ENCODE results near the gene RMDN2. TPM values are rescaled to one million over a fixed set of nuclear protein-coding genes. Genes with fewer than 3 reads are reported as not detected.

The RMDN2 gene
- total and polyA plus RNA-seq, 10 of the 15 experiments (the other 5 are each of a cell fraction or from before 2014, with no cell fraction given): 2.6 to 12.4 (median 9.2) TPM

DNA sequence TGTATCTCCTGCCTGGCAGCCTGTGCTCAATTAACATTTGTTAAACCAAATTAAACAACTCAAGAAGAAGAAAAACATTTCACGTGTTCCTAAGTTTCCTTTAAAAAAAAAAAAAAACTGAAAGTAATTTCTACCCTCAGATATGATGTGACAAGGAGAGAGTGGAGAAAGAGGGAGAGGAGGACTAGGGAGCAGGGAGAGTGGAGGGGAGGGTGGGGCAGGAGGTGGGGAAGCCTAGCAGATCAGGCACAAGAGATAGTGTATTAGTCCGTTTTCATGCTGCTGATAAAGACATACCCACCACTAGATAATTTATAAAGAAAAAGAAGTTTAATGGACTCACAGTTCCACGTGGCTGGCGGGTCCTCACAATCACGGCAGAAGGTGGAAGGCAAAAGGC, 104.4 kb downstream of the RMDN2 start:
- no peak for DNase-seq (ENCODE audit: low read depth, low spot score)
- Histone ChIP-seq H3K36me3 (ENCODE audit: control insufficient read depth in 2 of 2, insufficient read depth in 2 of 2, low read length in 1 of 2) (no peaks in the 10 kb centered on the region), H3K79me2 (ENCODE audit: control insufficient read depth, insufficient read depth, low read length) (no peaks in the 10 kb centered on the region), H3K4me2 (ENCODE audit: control insufficient read depth, insufficient read depth) (no peak overlapping the region), H3K9me3 (replicated peaks; ENCODE audit: control insufficient read depth, insufficient read depth, low read length) (no peaks in the 10 kb centered on the region; the same call in 2 of the 3 replicates), H3K27me3 (replicated peaks in 1 of 2; ENCODE audit: control insufficient read depth in 2 of 2, insufficient read depth in 2 of 2, low read length in 1 of 2) (no peaks in the 10 kb centered on the region), H3K9ac (ENCODE audit: control insufficient read depth, insufficient read depth, low read length) (no peak overlapping the region), H3K4me1 (ENCODE audit: control insufficient read depth, insufficient read depth, low read length) (no peaks in the 10 kb centered on the region), H2AFZ (ENCODE audit: control insufficient read depth, low read depth, low read length) (no peak overlapping the region), H3K27ac (ENCODE audit: control insufficient read depth, insufficient read depth) (no peak overlapping the region), H3K4me3 (no peak overlapping the region), H4K20me1 (ENCODE audit: control insufficient read depth, insufficient read depth) (no peaks in the 10 kb centered on the region)
- 72% methylated on average over 5 of the region's 5 CpGs for WGBS (ENCODE audit: insufficient coverage, insufficient replicate concordance, low lambda C conversion rate, missing lambda C conversion rate)
- no TSS peak for BruUV-seq (replicated peaks)
- ChIA-PET RAD21 (ENCODE audit: unreplicated experiment) (no interaction called here), SMC1A (ENCODE audit: uncharacterized antibody, unreplicated experiment) (no interaction called here), CTCF (no interaction called here), POLR2A (no interaction called here)
- intact Hi-C loops (cut with micrococcal nuclease; ENCODE audit: unreplicated experiment) (no loop called here), in situ Hi-C loops (cut with MboI) (no loop called here)
- FAIRE-seq: no peak
- ATAC-seq: no peak
- TF ChIP-seq NBN (IDR thresholded peaks at IDR 0.05) (no peak), SIN3A (IDR thresholded peaks at IDR 0.05; ENCODE audit: low read depth, low read length) (no peak), CBX5 (IDR thresholded peaks at IDR 0.05; ENCODE audit: low read depth) (no peak), SMC3 (IDR thresholded peaks at IDR 0.05; ENCODE audit: borderline replicate concordance, low read length) (no peak), SMAD1 (IDR thresholded peaks at IDR 0.05; ENCODE audit: low read depth, partially characterized antibody) (no peak), STAT1 (conservative IDR thresholded peaks at IDR 0.05) (no peak), RUNX3 (IDR thresholded peaks at IDR 0.05; ENCODE audit: low read length) (no peak), CEBPB (IDR thresholded peaks at IDR 0.05; ENCODE audit: borderline replicate concordance in 1 of 2, low read depth in 2 of 2, low read length in 2 of 2) (no peak), SREBF2 (IDR thresholded peaks at IDR 0.05; ENCODE audit: low read length) (no peak), HDAC6 (IDR thresholded peaks at IDR 0.05; ENCODE audit: unreplicated experiment) (no peak), NR2C2 (IDR thresholded peaks at IDR 0.05; ENCODE audit: borderline replicate concordance, control insufficient read depth, insufficient read length, low read depth) (no peak), ZNF217 (IDR thresholded peaks at IDR 0.05) (no peak)
- TF ChIP-seq, protein P1, sequence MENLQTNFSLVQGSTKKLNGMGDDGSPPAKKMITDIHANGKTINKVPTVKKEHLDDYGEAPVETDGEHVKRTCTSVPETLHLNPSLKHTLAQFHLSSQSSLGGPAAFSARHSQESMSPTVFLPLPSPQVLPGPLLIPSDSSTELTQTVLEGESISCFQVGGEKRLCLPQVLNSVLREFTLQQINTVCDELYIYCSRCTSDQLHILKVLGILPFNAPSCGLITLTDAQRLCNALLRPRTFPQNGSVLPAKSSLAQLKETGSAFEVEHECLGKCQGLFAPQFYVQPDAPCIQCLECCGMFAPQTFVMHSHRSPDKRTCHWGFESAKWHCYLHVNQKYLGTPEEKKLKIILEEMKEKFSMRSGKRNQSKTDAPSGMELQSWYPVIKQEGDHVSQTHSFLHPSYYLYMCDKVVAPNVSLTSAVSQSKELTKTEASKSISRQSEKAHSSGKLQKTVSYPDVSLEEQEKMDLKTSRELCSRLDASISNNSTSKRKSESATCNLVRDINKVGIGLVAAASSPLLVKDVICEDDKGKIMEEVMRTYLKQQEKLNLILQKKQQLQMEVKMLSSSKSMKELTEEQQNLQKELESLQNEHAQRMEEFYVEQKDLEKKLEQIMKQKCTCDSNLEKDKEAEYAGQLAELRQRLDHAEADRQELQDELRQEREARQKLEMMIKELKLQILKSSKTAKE (IDR thresholded peaks at IDR 0.05; ENCODE audit: low read depth, poor library complexity, severe bottlenecking): no peak
